Measurements from ENCODE around the gene MSGN1.
"Not testable (repeated sequence)": the region's sequence is repeated elsewhere in the genome, so short reads cannot be mapped to it uniquely, and the experiment has no call there.

The MSGN1 gene

GRCh38 chr2:17821535-17822444, 5.5 kb downstream of the MSGN1 start:
- DNase-seq (ENCODE audit: extremely low spot score) = no peak
- no peak for TF ChIP-seq CTCF (IDR thresholded peaks at IDR 0.05; ENCODE audit: control extremely low read depth, extremely low read depth, low read depth, missing control alignments)
- ChIA-PET CTCF (interaction anchor here (1.0 to 11.4 kb wide), 10 partner anchors 9 to 150 kb away, joined by 3 to 113 read pairs (median 6); partner anchors contain the start of genes GEN1 and SMC6), POLR2A (no interaction called here)

GRCh38 chr2:17822445-17823117, 6.3 kb downstream of the MSGN1 start:
- DNase-seq (ENCODE audit: extremely low spot score) = no peak
- POLR2A ChIA-PET = interaction anchor here (0.6 kb wide), 2 partner anchors 20 to 135 kb away, joined by 4 read pairs; no protein-coding TSS in a partner anchor
- no peak for TF ChIP-seq CTCF (IDR thresholded peaks at IDR 0.05; ENCODE audit: control extremely low read depth, extremely low read depth, low read depth, missing control alignments)
- CTCF ChIA-PET = interaction anchor here (1.0 to 3.7 kb wide), 5 partner anchors 9 to 140 kb away, joined by 3 to 20 read pairs (median 3); no protein-coding TSS in a partner anchor

GRCh38 chr2:17823646-17824045, 7.4 kb downstream of the MSGN1 start:
- DNase-seq (ENCODE audit: extremely low spot score) = not testable (repeated sequence)
- ChIA-PET CTCF (interaction anchor here (1.0 to 3.7 kb wide), 3 partner anchors 10 to 141 kb away, joined by 3 to 20 read pairs (median 7); no protein-coding TSS in a partner anchor), POLR2A (interaction anchor here (0.6 kb wide), 1 partner anchor 314 kb away, joined by 5 read pairs; no protein-coding TSS in a partner anchor)

GRCh38 chr2:17827316-17827715, 11.1 kb downstream of the MSGN1 start:
- POLR2A ChIA-PET = interaction anchor here (0.6 kb wide), 1 partner anchor 8 kb away, joined by 8 read pairs; no protein-coding TSS in a partner anchor
- CTCF ChIA-PET = interaction anchor here (0.8 to 7.7 kb wide), 3 partner anchors 11 to 156 kb away, joined by 3 to 113 read pairs (median 4); partner anchors contain the start of gene MSGN1
- no peak for TF ChIP-seq CTCF (IDR thresholded peaks at IDR 0.05; ENCODE audit: control extremely low read depth, extremely low read depth, low read depth, missing control alignments)
- DNase-seq (ENCODE audit: extremely low spot score) = no peak

- ChIA-PET CTCF (interaction anchor here (1.5 to 7.7 kb wide), 2 partner anchors 12 to 108 kb away, joined by 3 to 113 read pairs; partner anchors contain the start of gene MSGN1), POLR2A (no interaction called here)
- no peak for DNase-seq (ENCODE audit: extremely low spot score)
- no peak for TF ChIP-seq CTCF (IDR thresholded peaks at IDR 0.05; ENCODE audit: control extremely low read depth, extremely low read depth, low read depth, missing control alignments)
These were observed 11.5 kb downstream of the MSGN1 start for GRCh38 chr2:17827785-17828184.

GRCh38 chr2:17830053-17831034, 14.1 kb downstream of the MSGN1 start:
- POLR2A ChIA-PET = no interaction called here
- CTCF ChIA-PET = interaction anchor here (0.6 to 7.7 kb wide), 27 partner anchors 8 to 185 kb away, joined by 3 to 113 read pairs (median 3); partner anchors contain the start of gene MSGN1
- peak; percentile 75 for DNase-seq (ENCODE audit: extremely low spot score)
- TF ChIP-seq CTCF (IDR thresholded peaks at IDR 0.05; ENCODE audit: control extremely low read depth, extremely low read depth, low read depth, missing control alignments) = peak; percentile 83
